VCaP (cell line): ENCODE data around the gene CHRM5.

ENCODE experiments used
- H3K27ac ChIP-seq: fragments of 450-650 bp; 2 replicates; pipeline ENCODE4 v1.5.1; 2017
- CTCF ChIP-seq: fragments of 450-650 bp; conservative IDR thresholded peaks from 2 replicates; pipeline ENCODE4 v1.5.1; 2017; ENCODE audit warnings: mild to moderate bottlenecking, moderate library complexity

The CHRM5 gene

GRCh38 chr15:34078900-34079299, 110.6 kb downstream of the CHRM5 start:
- no peak overlapping the region for H3K27ac ChIP-seq
- no peak for TF ChIP-seq CTCF

- TF ChIP-seq CTCF = no peak
- H3K27ac ChIP-seq = no peak overlapping the region
Observed at GRCh38 chr15:34079904-34080303, 111.6 kb downstream of the CHRM5 start.

- H3K27ac ChIP-seq = no peak overlapping the region
- TF ChIP-seq CTCF = no peak
Observed at GRCh38 chr15:34084086-34084485, 115.8 kb downstream of the CHRM5 start.

- no peak overlapping the region for H3K27ac ChIP-seq
- no peak for TF ChIP-seq CTCF
Observed at GRCh38 chr15:34085746-34086145, 117.4 kb downstream of the CHRM5 start.

GRCh38 chr15:34099914-34100313, 131.6 kb downstream of the CHRM5 start:
- TF ChIP-seq CTCF = no peak
- H3K27ac ChIP-seq = no peak overlapping the region

- no peak for TF ChIP-seq CTCF
- H3K27ac ChIP-seq = peak within 1 kb of the TSS; percentile 80
Observed at GRCh38 chr15:34101366-34102174, 133.3 kb downstream of the CHRM5 start, which contains the start of the genes EMC7 and PGBD4. TSS of gene EMC7 (minus strand) at chr15:34101862. CDS start at chr15:34101839, 23 bp downstream. TSS of gene PGBD4 (plus strand) at chr15:34102083. CDS start at chr15:34102532, 449 bp downstream.

GRCh38 chr15:34102175-34102925, 134.1 kb downstream of the CHRM5 start:
- peak overlapping the region; percentile 80 for H3K27ac ChIP-seq
- TF ChIP-seq CTCF = no peak
